ENCODE results near the gene UMPS.
A peak's percentile ranks its signal among the peaks of the same experiment; 100 is the strongest.

UMPS gene

DNA sequence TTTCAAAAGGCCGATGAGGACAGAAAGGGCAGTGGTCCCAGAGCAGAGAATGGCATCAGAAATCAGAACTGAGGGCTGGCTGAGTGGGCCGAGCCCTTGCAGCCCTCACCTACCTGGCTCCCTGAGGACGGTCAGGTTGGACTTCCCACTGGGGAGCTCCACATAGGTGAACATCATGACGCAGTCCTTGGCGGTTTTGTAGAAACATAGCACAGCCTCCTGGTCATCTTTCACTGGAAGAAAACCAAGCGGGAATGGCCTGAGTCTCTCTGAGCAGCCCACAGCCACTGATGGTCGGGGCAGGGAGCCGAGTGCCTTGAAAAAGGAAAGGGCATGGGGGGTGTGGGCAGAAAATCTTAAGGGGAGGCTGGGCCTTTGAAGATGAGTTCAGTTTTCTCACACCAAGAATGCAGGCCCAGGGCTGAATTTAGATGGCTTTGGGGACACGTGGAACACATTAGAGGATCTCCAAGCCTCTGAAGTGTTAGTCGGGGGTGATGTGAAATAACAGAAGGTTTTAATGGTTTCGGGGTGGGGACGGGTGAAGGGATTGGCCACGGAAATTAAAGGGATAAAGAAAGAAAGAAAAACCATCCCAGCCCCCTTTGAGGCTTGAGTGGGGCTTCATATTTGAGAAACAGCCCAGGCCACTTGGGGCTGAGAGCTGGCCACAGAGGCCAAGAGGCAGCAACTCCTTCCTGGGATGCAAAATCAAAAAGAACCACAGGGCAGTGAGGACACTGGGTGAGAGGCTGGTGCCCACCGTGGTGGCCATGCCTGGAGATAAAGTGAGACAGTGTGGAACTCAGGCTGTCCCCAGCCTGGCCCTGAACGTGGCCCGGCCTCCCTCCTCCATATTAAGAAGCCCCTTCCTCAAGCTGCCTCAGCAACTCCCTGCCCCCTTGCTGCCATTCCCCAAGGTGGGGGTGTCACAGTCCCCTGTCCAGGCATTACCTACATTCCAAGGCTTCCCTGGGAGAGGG is 36.2 kb downstream of the UMPS start:
- no peak overlapping the region for H3K27ac ChIP-seq (ENCODE audit: low read length)
- no peak overlapping the region for H3K4me3 ChIP-seq (ENCODE audit: low read length)
- no peaks in the 10 kb centered on the region for H3K27me3 ChIP-seq (ENCODE audit: insufficient read depth, low read length)
- peaks cover 77% of the 10 kb centered on the region for H3K36me3 ChIP-seq (ENCODE audit: insufficient read depth, low read depth, low read length)
- H3K4me1 ChIP-seq (ENCODE audit: insufficient read depth, low read length) = no peaks in the 10 kb centered on the region
- no peaks in the 10 kb centered on the region for H3K9me3 ChIP-seq (ENCODE audit: insufficient read depth, low read depth, low read length)
- H3K9ac ChIP-seq (ENCODE audit: low read depth, low read length) = no peak overlapping the region

DNA sequence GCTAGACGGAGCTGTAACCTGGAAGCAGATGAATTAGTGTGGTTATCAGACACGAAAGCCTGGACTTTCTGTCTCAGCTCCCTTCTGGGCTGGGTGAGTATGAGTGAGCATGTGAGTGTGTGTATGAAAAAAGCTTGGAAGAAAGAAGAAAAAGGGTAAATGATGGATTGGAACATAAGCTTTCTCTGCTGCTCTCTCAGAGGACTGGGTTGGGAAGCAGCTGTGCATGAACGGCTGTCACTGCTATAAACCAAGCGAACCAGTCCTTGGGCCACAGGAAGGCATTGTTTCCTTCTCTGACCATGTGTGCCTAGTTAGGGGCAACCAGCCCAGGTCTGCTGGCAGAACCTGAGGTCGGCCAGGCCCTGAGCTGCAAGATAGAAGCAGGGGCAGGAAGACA is 37.0 kb downstream of the UMPS start:
- Histone ChIP-seq H3K27ac (ENCODE audit: low read length) (no peak overlapping the region), H3K4me1 (ENCODE audit: insufficient read depth, low read length) (no peaks in the 10 kb centered on the region), H3K27me3 (ENCODE audit: insufficient read depth, low read length) (no peaks in the 10 kb centered on the region), H3K9ac (ENCODE audit: low read depth, low read length) (no peak overlapping the region), H3K4me3 (ENCODE audit: low read length) (no peak overlapping the region), H3K36me3 (ENCODE audit: insufficient read depth, low read depth, low read length) (peaks cover 79% of the 10 kb centered on the region), H3K9me3 (ENCODE audit: insufficient read depth, low read depth, low read length) (no peaks in the 10 kb centered on the region)

DNA sequence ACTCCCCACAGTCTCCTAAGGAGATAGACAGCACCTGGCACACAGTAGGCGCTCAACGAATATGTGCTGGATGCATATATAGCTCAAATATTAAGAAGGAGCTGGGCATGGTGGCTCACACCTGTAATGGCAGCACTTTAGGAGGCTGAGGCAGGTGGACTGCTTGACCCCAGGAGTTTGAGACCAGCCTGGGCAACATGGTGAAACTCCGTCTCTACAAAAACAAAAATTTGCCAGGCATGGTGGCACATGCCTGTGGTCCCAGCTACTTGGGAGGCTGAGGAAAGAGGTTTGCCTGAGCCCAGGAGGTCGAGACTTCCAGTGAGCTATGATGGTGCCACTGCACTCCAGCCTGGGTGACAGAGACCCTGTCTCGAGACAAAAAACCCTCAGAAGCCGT is 37.4 kb downstream of the UMPS start:
- Histone ChIP-seq H3K4me1 (ENCODE audit: insufficient read depth, low read length) (no peaks in the 10 kb centered on the region), H3K4me3 (ENCODE audit: low read length) (no peak overlapping the region), H3K9me3 (ENCODE audit: insufficient read depth, low read depth, low read length) (no peaks in the 10 kb centered on the region), H3K27ac (ENCODE audit: low read length) (no peak overlapping the region), H3K9ac (ENCODE audit: low read depth, low read length) (no peak overlapping the region), H3K27me3 (ENCODE audit: insufficient read depth, low read length) (no peaks in the 10 kb centered on the region), H3K36me3 (ENCODE audit: insufficient read depth, low read depth, low read length) (peaks cover 81% of the 10 kb centered on the region)

DNA sequence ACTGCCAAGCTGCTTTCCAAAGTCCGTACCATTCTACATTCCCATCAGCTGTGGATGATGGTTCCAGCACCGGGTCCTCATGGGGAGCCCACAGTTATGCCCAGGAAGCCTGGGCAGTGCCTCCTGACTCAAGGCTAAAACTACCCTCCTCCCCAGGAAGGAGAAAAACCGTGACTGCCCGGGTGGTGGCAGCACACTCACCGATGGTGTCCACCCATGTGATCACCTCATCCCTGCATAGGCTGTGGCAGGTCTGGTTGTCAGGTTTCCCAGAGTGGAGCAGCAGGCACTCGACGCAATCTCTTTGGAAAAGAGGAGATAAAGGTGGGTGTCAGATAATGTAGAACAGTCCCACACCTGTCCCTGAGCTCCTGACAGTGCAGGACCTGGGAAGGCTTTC is 38.6 kb downstream of the UMPS start:
- Histone ChIP-seq H3K4me1 (ENCODE audit: insufficient read depth, low read length) (peaks cover 1% of the 10 kb centered on the region; the same call in 1 of the 2 replicates), H3K9me3 (ENCODE audit: insufficient read depth, low read depth, low read length) (no peaks in the 10 kb centered on the region), H3K27me3 (ENCODE audit: insufficient read depth, low read length) (no peaks in the 10 kb centered on the region), H3K4me3 (ENCODE audit: low read length) (no peak overlapping the region), H3K36me3 (ENCODE audit: insufficient read depth, low read depth, low read length) (peaks cover 78% of the 10 kb centered on the region), H3K9ac (ENCODE audit: low read depth, low read length) (no peak overlapping the region), H3K27ac (ENCODE audit: low read length) (no peak overlapping the region)

DNA sequence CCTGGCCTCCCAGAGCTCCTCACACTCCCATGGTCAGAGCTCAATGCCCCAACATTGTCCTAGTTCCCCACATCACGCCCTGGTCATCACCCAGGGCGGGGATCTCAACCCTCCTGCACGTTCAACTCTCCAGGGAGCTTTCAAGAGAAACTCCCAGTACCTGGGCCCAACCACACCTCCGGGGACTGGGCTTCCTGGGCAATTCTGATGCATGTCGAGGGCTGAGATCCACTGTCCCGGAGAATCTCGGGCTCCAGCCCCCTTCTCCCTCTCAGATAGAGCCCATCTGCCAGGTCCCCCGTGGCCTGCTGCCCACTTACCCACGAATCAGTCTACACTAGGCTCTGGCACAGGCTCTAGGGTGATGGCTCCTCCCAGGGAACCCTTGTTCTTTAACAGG is 39.2 kb downstream of the UMPS start:
- no peaks in the 10 kb centered on the region for H3K27me3 ChIP-seq (ENCODE audit: insufficient read depth, low read length)
- no peak overlapping the region for H3K4me3 ChIP-seq (ENCODE audit: low read length)
- H3K9ac ChIP-seq (ENCODE audit: low read depth, low read length) = no peak overlapping the region
- H3K36me3 ChIP-seq (ENCODE audit: insufficient read depth, low read depth, low read length) = peaks cover 76% of the 10 kb centered on the region
- no peaks in the 10 kb centered on the region for H3K9me3 ChIP-seq (ENCODE audit: insufficient read depth, low read depth, low read length)
- H3K27ac ChIP-seq (ENCODE audit: low read length) = no peak overlapping the region
- peaks cover 7% of the 10 kb centered on the region; the same call in 1 of the 2 replicates for H3K4me1 ChIP-seq (ENCODE audit: insufficient read depth, low read length)

DNA sequence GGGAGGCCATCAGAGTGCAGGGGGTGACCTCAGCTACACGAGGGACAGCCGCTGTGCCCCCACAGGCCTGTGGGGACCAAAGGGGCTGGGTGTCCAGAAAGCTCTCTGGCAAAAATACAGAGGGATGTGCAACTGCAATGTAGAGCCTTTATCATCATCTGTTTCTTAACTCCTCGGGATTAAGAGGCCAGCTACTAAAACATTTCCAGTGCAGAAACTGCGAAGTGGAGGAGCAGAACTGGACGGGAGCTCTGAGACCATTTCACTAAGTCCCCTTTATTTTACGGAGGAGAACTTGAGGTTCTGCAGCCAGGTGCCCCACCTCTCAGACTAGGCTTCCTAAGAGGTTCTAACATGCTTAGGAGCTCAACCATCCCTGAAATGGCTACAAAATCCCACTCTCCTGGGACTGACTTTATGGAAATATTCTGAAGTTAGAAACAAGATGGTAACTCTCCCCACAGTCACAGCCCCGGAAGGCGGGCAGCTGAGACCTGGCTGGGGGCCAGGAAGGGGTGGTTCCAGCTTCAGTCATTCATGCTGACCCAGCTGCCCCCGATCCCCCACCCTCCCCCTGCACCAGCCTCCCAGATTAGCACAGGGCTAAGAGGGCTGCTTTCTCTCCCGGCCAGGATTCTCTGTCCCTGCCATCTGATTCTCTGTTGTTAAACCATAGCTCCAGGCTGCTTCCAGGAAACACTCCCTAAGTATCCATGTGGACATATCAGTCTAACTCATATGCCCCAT is 40.3 kb downstream of the UMPS start:
- no peak overlapping the region for H3K4me3 ChIP-seq (ENCODE audit: low read length)
- H3K4me1 ChIP-seq (ENCODE audit: insufficient read depth, low read length) = peaks cover 14% of the 10 kb centered on the region; the same call in 1 of the 2 replicates
- peaks cover 65% of the 10 kb centered on the region for H3K36me3 ChIP-seq (ENCODE audit: insufficient read depth, low read depth, low read length)
- no peaks in the 10 kb centered on the region for H3K27me3 ChIP-seq (ENCODE audit: insufficient read depth, low read length)
- H3K27ac ChIP-seq (ENCODE audit: low read length) = no peak overlapping the region
- H3K9me3 ChIP-seq (ENCODE audit: insufficient read depth, low read depth, low read length) = no peaks in the 10 kb centered on the region
- no peak overlapping the region for H3K9ac ChIP-seq (ENCODE audit: low read depth, low read length)

DNA sequence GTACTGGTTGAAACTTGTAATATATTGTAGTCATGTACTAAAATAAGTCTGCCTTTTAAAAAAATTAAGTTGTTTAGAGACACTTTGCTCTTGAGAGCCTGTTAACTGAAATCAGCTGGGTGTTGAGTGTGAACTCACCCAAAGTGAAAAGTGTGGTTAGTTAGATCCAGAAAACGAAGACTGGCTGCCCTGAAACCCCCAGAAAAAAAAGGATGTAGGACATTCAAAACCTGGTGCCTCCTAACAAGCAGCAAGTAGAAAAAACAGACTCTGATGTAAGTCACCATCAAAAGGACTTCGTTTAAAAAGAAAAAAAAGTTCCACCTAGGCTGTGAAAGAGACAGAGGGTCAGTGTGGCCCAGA is 40.8 kb downstream of the UMPS start:
- Histone ChIP-seq H3K36me3 (ENCODE audit: insufficient read depth, low read depth, low read length) (peaks cover 59% of the 10 kb centered on the region), H3K9me3 (ENCODE audit: insufficient read depth, low read depth, low read length) (no peaks in the 10 kb centered on the region), H3K27ac (ENCODE audit: low read length) (no peak overlapping the region), H3K9ac (ENCODE audit: low read depth, low read length) (no peak overlapping the region), H3K4me1 (ENCODE audit: insufficient read depth, low read length) (peaks cover 14% of the 10 kb centered on the region; the same call in 1 of the 2 replicates), H3K4me3 (ENCODE audit: low read length) (no peak overlapping the region), H3K27me3 (ENCODE audit: insufficient read depth, low read length) (no peaks in the 10 kb centered on the region)

DNA sequence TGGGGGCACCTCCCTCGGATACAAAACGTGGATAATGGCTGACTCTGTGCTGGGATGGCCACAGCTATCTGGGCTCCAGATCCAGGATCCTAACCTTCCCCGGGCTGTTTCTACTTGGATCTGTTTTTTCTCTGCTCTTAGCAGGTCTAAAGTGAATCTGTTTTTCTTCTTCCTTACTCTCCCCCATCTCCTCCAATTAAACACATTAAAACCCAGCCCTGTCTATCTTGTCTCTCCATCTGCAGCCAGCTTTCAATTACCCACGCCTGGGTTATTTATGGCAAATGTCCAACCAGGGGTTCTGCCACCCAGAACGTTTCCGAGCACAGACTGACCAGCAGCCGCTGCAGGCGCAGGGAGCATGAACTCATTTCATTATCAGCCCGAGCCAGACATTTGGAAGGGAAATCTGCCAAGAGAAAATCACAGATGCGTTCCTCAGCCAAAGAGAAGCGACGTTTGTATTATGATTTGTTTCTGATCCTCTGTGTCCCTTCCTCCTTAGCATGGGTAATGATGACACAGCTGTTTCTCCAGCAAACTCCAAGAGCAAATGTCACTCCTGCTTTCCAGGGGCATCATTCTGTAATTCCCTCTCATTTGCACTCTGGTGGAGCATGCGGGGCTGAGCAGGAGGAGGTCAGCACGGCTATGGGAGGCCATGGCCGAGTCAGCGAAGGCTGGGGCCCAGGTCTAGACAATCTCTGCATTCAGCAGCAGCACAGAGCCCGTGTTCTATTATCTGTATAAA is 42.0 kb downstream of the UMPS start:
- Histone ChIP-seq H3K27ac (ENCODE audit: low read length) (no peak overlapping the region), H3K9me3 (ENCODE audit: insufficient read depth, low read depth, low read length) (no peaks in the 10 kb centered on the region), H3K9ac (ENCODE audit: low read depth, low read length) (no peak overlapping the region), H3K4me1 (ENCODE audit: insufficient read depth, low read length) (peaks cover 19% of the 10 kb centered on the region), H3K4me3 (ENCODE audit: low read length) (no peak overlapping the region), H3K36me3 (ENCODE audit: insufficient read depth, low read depth, low read length) (peaks cover 48% of the 10 kb centered on the region), H3K27me3 (ENCODE audit: insufficient read depth, low read length) (no peaks in the 10 kb centered on the region)

DNA sequence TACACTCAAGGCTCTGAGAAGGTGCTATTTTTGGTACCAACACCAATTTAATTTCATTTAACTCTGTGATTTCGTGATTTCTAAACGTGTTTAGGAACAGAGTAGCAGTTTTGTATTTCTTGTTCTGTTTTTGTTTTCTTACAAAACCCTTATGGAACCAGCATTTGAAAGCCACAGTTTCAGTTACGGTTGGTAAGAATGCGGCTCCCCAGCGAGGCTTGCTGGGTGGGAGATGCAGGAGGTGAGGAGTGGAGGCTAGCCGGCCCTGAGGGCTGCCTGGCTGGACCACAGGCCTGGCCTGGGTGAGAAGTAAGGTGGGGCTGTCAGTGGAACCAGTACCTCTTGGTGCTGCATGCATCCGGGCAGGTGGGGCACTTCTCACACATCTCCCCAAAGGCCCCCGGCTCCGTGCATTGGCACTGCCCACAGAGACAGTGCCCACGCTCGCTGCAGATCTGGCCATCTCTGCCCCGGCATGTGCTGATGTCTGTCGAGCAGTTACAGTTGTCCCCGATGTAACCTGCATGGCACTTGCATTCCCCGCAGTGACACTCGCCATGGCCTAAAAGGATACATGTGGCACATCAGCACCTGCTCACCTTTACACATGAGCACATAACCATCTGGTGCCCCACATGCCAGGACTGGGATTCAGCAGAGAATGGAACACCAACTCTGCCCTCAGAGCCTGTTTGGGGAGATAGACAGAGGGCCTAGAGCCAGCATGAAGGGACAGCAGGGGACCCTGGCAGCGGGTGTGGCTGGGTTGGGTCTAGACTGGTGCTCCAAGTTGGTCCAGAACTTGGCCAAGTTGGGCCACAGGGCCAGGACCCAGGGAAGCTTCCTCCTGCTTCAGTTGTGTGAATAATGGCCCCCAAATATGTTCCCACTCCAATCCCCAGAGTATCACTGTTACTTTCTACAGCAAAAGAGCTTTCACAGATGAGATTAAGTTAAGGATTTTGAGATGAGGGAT is 43.4 kb downstream of the UMPS start:
- H3K9ac ChIP-seq (ENCODE audit: low read depth, low read length) = no peak overlapping the region
- H3K27ac ChIP-seq (ENCODE audit: low read length) = peak overlapping the region; percentile 3

DNA sequence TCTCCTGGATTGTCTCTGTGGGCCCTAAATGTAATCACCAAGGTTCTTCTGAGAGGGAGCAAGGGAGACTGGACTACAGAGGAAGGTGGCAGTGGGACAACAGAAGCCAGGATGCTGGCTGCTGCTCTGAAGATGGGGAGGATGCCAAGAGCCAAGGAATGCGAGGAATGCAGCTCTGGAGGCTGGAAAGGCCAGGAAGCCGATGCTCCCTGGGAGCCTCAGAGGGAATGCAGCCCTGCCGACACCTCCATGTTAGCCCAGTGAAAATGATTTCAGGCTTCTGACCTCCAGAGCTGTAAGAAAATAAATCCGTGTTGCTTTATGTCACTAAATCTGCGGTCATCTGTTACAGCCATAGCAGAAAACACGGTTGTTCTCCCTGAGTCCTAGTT is 44.1 kb downstream of the UMPS start:
- 0 out of 2 replicates have a peak overlapping the region, but pooled peaks have one; percentile 18 for H3K9ac ChIP-seq (ENCODE audit: low read depth, low read length)
- H3K27me3 ChIP-seq (ENCODE audit: insufficient read depth, low read length) = no peaks in the 10 kb centered on the region
- peak overlapping the region; percentile 76 for H3K27ac ChIP-seq (ENCODE audit: low read length)
- H3K4me3 ChIP-seq (ENCODE audit: low read length) = no peak overlapping the region
- H3K36me3 ChIP-seq (ENCODE audit: insufficient read depth, low read depth, low read length) = peaks cover 28% of the 10 kb centered on the region
- no peaks in the 10 kb centered on the region for H3K9me3 ChIP-seq (ENCODE audit: insufficient read depth, low read depth, low read length)
- H3K4me1 ChIP-seq (ENCODE audit: insufficient read depth, low read length) = peaks cover 19% of the 10 kb centered on the region

More for the DNA sequence above, 43.4 kb downstream of the UMPS start:
- no peaks in the 10 kb centered on the region for H3K9me3 ChIP-seq (ENCODE audit: insufficient read depth, low read depth, low read length)
- no peaks in the 10 kb centered on the region for H3K27me3 ChIP-seq (ENCODE audit: insufficient read depth, low read length)
- peaks cover 19% of the 10 kb centered on the region for H3K4me1 ChIP-seq (ENCODE audit: insufficient read depth, low read length)
- H3K4me3 ChIP-seq (ENCODE audit: low read length) = no peak overlapping the region
- H3K36me3 ChIP-seq (ENCODE audit: insufficient read depth, low read depth, low read length) = peaks cover 35% of the 10 kb centered on the region

All from iPS-20b (cell line).